Measurements from ENCODE around the gene ESRRA.

- TF ChIP-seq CTCF (IDR thresholded peaks at IDR 0.05 in 4 of 5, conservative IDR thresholded peaks at IDR 0.05 in 1 of 5) (no peak), POLR2A (IDR thresholded peaks at IDR 0.05) (no peak)
These were observed 13.4 kb upstream of the ESRRA start for GRCh38 chr11:64291752-64292459.

All from gastrocnemius medialis (tissue), 4 donors.